DMS 273 treated with DMSO at 0.1 percent for 48 hours (cell line): ENCODE results near the gene MC1R.
A peak's percentile ranks its signal among the peaks of the same experiment; 100 is the strongest.
"Not testable (repeated sequence)": the region's sequence is repeated elsewhere in the genome, so short reads cannot be mapped to it uniquely, and the experiment has no call there.

Experiments
- DNase-seq: peaks from one replicate; lab custom pipeline; 2025; lab: John Stamatoyannopoulos, UW

MC1R gene

GRCh38 chr16:89918453-89919347 is at the start of gene MC1R:
MC1R (plus strand) TSS chr16:89918862; CDS start chr16:89919259, 397 bp downstream.
- peak; percentile 59 for DNase-seq

- DNase-seq, result no peak
Observed at GRCh38 chr16:89869911-89870310, 48.8 kb upstream of the MC1R start.

- no peak for DNase-seq
Observed at GRCh38 chr16:89870440-89870839, 48.2 kb upstream of the MC1R start.

- DNase-seq, result no peak
Observed at GRCh38 chr16:89871895-89872294, 46.8 kb upstream of the MC1R start.

GRCh38 chr16:89873109-89873971 is 45.3 kb upstream of the MC1R start, which contains the start of gene TCF25:
TCF25 (plus strand) TSS chr16:89873592; CDS start chr16:89873668, 76 bp downstream.
- DNase-seq, result peak; percentile 56

GRCh38 chr16:89873972-89874689 is 44.5 kb upstream of the MC1R start:
- peak; percentile 68 for DNase-seq

GRCh38 chr16:89879123-89879522 is 39.5 kb upstream of the MC1R start:
- DNase-seq, result not testable (repeated sequence)

- DNase-seq, result no peak
Observed at GRCh38 chr16:89880477-89881367, 37.9 kb upstream of the MC1R start.

GRCh38 chr16:89881368-89881730 is 37.3 kb upstream of the MC1R start:
- DNase-seq, result no peak

GRCh38 chr16:89883346-89884040 is 35.2 kb upstream of the MC1R start:
- no peak for DNase-seq

GRCh38 chr16:89884041-89884421 is 34.6 kb upstream of the MC1R start:
- DNase-seq, result no peak

- DNase-seq, result no peak
Observed at GRCh38 chr16:89887243-89887642, 31.4 kb upstream of the MC1R start.

GRCh38 chr16:89890200-89890599 is 28.5 kb upstream of the MC1R start:
- no peak for DNase-seq

GRCh38 chr16:89890886-89891657 is 27.6 kb upstream of the MC1R start:
- DNase-seq, result no peak

GRCh38 chr16:89892055-89892630 is 26.5 kb upstream of the MC1R start:
- DNase-seq, result no peak

GRCh38 chr16:89892635-89893034 is 26.0 kb upstream of the MC1R start:
- DNase-seq, result no peak

- no peak for DNase-seq
Observed at GRCh38 chr16:89893642-89894548, 24.8 kb upstream of the MC1R start.
